A549 (cell line): ENCODE results near the gene SRRD. TPM values are rescaled to one million over a fixed set of nuclear protein-coding genes. Genes with fewer than 3 reads are reported as not detected.

Experiments
- ATAC-seq, 2 experiments: fragments of 200-7000 bp in 1 of 2; fragments of >200 bp in 1 of 2; cut with Nextera tagmentation in 1 of 2; cut with Tn5 transposase in 1 of 2; 3 replicates each; pipeline versions ENCODE4 v1.8.0 to v1.9.1; 2018 to 2020; ENCODE audit warnings: mild to moderate bottlenecking in 1 of 2, moderate library complexity in 1 of 2
- CTCF ChIA-PET: fragments of 300-600 bp; sonication (Branson Sonifier 250); formaldehyde crosslinking; extraction: SDS; loops from one replicate; lab custom pipeline; 2021; ENCODE audit warnings: antibody characterized with exemption, inconsistent platforms; lab: Yijun Ruan, JAX
- POLR2A ChIA-PET: fragments of 350-600 bp; formaldehyde crosslinking; extraction: SDS; loops from one replicate; lab custom pipeline; 2021; ENCODE audit warnings: antibody characterized with exemption, inconsistent platforms; lab: Yijun Ruan, JAX
- DNase-seq, 2 experiments: peaks; one replicate each; pipeline versions ENCODE4 v3.0.0 to v3.0.0-alpha.2; 2011 to 2016; ENCODE audit warnings: low read depth in 1 of 2, low spot score in 1 of 2
- FAIRE-seq: peaks from 2 replicates; lab custom pipeline; 2011; peaks lifted over from hg19 to GRCh38; lab: Jason Lieb, UNC
- H3K27ac ChIP-seq, 2 experiments: fragments of >200 bp; sonication (Bioruptor Twin); formaldehyde crosslinking; 3 replicates each; pipeline ENCODE4 v1.5.1; 2016 to 2017
- H3K4me1 ChIP-seq: fragments of >200 bp; sonication (Bioruptor Twin); formaldehyde crosslinking; 3 replicates; pipeline ENCODE4 v1.6.1; 2016
- H3K4me2 ChIP-seq: fragments of >200 bp; sonication (Bioruptor Twin); formaldehyde crosslinking; 3 replicates; pipeline ENCODE4 v1.6.1; 2016
- H3K4me3 ChIP-seq: fragments of >200 bp; sonication (Bioruptor Twin); formaldehyde crosslinking; 3 replicates; pipeline ENCODE4 v1.5.1; 2016
- H3K9me3 ChIP-seq: fragments of >200 bp; sonication (Bioruptor Twin); formaldehyde crosslinking; 3 replicates; pipeline ENCODE4 v1.6.1; 2016
- BCL3 ChIP-seq: fragments of >200 bp; sonication (Bioruptor Twin); formaldehyde crosslinking; IDR thresholded peaks from 3 replicates; pipeline ENCODE4 v1.6.1; 2016
- BHLHE40 ChIP-seq: IDR thresholded peaks from 2 replicates; pipeline ENCODE4 v1.6.1; 2012; ENCODE audit warnings: low read depth, low read length, inconsistent platforms
- E2F6 ChIP-seq: IDR thresholded peaks from 2 replicates; pipeline ENCODE4 v1.6.1; 2012; ENCODE audit warnings: low read depth, borderline replicate concordance
- EHF ChIP-seq: fragments of 250-450 bp; sonication (Bioruptor Pico); IDR thresholded peaks from 2 replicates; pipeline ENCODE4 v1.5.0; 2020; ENCODE audit warnings: mild to moderate bottlenecking
- FOXS1 ChIP-seq: fragments of 250-450 bp; sonication (Bioruptor Pico); IDR thresholded peaks from 2 replicates; pipeline ENCODE4 v1.5.0; 2020; ENCODE audit warnings: mild to moderate bottlenecking, moderate library complexity
- HDAC2 ChIP-seq: fragments of 200-600 bp; sonication (generic); IDR thresholded peaks from 2 replicates; pipeline ENCODE4 v1.6.1; 2016
- HMGXB4 ChIP-seq: fragments of 250-450 bp; sonication (Bioruptor Pico); IDR thresholded peaks from 2 replicates; pipeline ENCODE4 v1.5.0; 2021; ENCODE audit warnings: mild to moderate bottlenecking, moderate library complexity, borderline replicate concordance
- HOXA7 ChIP-seq: fragments of 250-450 bp; sonication (Bioruptor Pico); IDR thresholded peaks from 2 replicates; pipeline ENCODE4 v1.5.0; 2020; ENCODE audit warnings: mild to moderate bottlenecking, moderate library complexity
- MAX ChIP-seq: IDR thresholded peaks from 2 replicates; pipeline ENCODE4 v1.6.1; 2012
- MYC ChIP-seq: IDR thresholded peaks from 2 replicates; pipeline ENCODE4 v1.6.1; 2012; ENCODE audit warnings: mild to moderate bottlenecking, inconsistent platforms, low read length, improper control_type of control experiment, borderline replicate concordance
- PBX3 ChIP-seq: IDR thresholded peaks from 2 replicates; pipeline ENCODE4 v1.6.1; 2012
- RARB ChIP-seq: fragments of 250-450 bp; sonication (Bioruptor Pico); IDR thresholded peaks from 2 replicates; pipeline ENCODE4 v1.8.0; 2021; ENCODE audit warnings: mild to moderate bottlenecking, moderate library complexity
- RCOR1 ChIP-seq: fragments of 150-350 bp; IDR thresholded peaks from 2 replicates; pipeline ENCODE4 v1.6.1; 2014; ENCODE audit warnings: antibody characterized with exemption, low read length, low read depth
- REST ChIP-seq: fragments of 200-600 bp; sonication (generic); IDR thresholded peaks from 2 replicates; pipeline ENCODE4 v1.6.1; 2016; ENCODE audit warnings: antibody characterized with exemption, mild to moderate bottlenecking, moderate library complexity
- RFX5 ChIP-seq: fragments of 450-650 bp; IDR thresholded peaks from 2 replicates; pipeline ENCODE4 v1.7.1; 2014; ENCODE audit warnings: antibody characterized with exemption, mild to moderate bottlenecking, moderate library complexity
- TP53 ChIP-seq: fragments of 250-450 bp; sonication (Bioruptor Pico); IDR thresholded peaks from 2 replicates; pipeline ENCODE4 v1.5.0; 2021; ENCODE audit warnings: mild to moderate bottlenecking, moderate library complexity
- ZNF302 ChIP-seq: fragments of 250-450 bp; sonication (Bioruptor Pico); IDR thresholded peaks from 2 replicates; pipeline ENCODE4 v1.9.0; 2021; ENCODE audit warnings: inconsistent platforms, mild to moderate bottlenecking, moderate library complexity
- WGBS: methylation state at CpG from one replicate; pipeline ENCODE4 v1.1.6; 2017; ENCODE audit errors: missing lambda C conversion rate; 5-methylcytosine and 5-hydroxymethylcytosine counted together
- polyA plus RNA-seq, 4 experiments: library from polyadenylated mRNA; depleted of rRNA in 3 of 4; stranded (reverse); fragments of >200 nt; fragmentation: RNase III in 1 of 4; extraction: RNeasy Plus Mini Kit Qiagen cat#74134 plus additional on column Dnase treatment in 1 of 4; gene quantifications; 2 replicates in 3 of 4; 3 replicates in 1 of 4; pipeline ENCODE4 v1.2.3, GENCODE V29; 2011 to 2017

Gene SRRD
- polyA plus RNA-seq, 2 of the 4 experiments (the other 2 are of a cell fraction), result 14.1 to 36.4 TPM

GRCh38 chr22:26457661-26458272 lies 25.9 kb upstream of the SRRD start:
- H3K4me3 ChIP-seq, result no peak overlapping the region
- FAIRE-seq (no peak), DNase-seq (no peak), ATAC-seq (no peak)
- TF ChIP-seq REST, result no peak
- no peak for TF ChIP-seq BHLHE40
- no peak for TF ChIP-seq RCOR1
- no peak for TF ChIP-seq RARB (CRISPR knock-in tag)
- TF ChIP-seq FOXS1 (CRISPR knock-in tag), result no peak
- no peak for TF ChIP-seq MAX
- no peak for TF ChIP-seq ZNF302 (CRISPR knock-in tag)
- no peak overlapping the region for H3K27ac ChIP-seq
- no peak overlapping the region for H3K4me2 ChIP-seq
- H3K9me3 ChIP-seq, result no peaks in the 10 kb centered on the region
- CTCF ChIA-PET, result interaction anchor here (0.8 kb wide), 1 partner anchor 9 kb away, joined by 3 read pairs; no protein-coding TSS in a partner anchor
- POLR2A ChIA-PET, result interaction anchor here (0.8 kb wide), 1 partner anchor 24 kb away, joined by 3 read pairs; no protein-coding TSS in a partner anchor
- WGBS, result 92% methylated on average over 24 of the region's 26 CpGs
- H3K4me1 ChIP-seq, result no peaks in the 10 kb centered on the region

- Histone ChIP-seq H3K4me2 (no peak overlapping the region), H3K4me3 (no peak overlapping the region), H3K4me1 (no peaks in the 10 kb centered on the region), H3K27ac (no peak overlapping the region), H3K9me3 (no peaks in the 10 kb centered on the region)
- DNase-seq (no peak), FAIRE-seq (no peak), ATAC-seq (no peak)
- CTCF ChIA-PET, result interaction anchor here (0.6 to 6.3 kb wide), 23 partner anchors 8 to 97 kb away, joined by 3 to 85 read pairs (median 11); partner anchors contain the start of genes HPS4 and SRRD
- POLR2A ChIA-PET, result no interaction called here
- no peak for TF ChIP-seq MYC
- no peak for TF ChIP-seq HMGXB4 (CRISPR knock-in tag)
- TF ChIP-seq BCL3, result no peak
- no peak for TF ChIP-seq E2F6
- TF ChIP-seq EHF (CRISPR knock-in tag), result no peak
- TF ChIP-seq PBX3, result no peak
- no peak for TF ChIP-seq TP53 (CRISPR knock-in tag)
- no peak for TF ChIP-seq HOXA7 (CRISPR knock-in tag)
- no peak for TF ChIP-seq RFX5
- TF ChIP-seq HDAC2, result no peak
- TF ChIP-seq MAX, result no peak
- WGBS, result 83% methylated on average over 6 of the region's 6 CpGs
Observed at GRCh38 chr22:26460202-26460601, 23.5 kb upstream of the SRRD start.
